ENCODE data around the gene NRM. TPM values are rescaled to one million over a fixed set of nuclear protein-coding genes. Genes with fewer than 3 reads are reported as not detected.

The NRM gene
- total RNA-seq, 4 donors from 2014 or later = 3.0 to 8.2 (median 6.0) TPM

Small RNAs within 50 kb of the gene (small RNA-seq; reads per million reads assigned to genes)
- gene RF00019 = 0 reads per million in 4 donors

Other genes with a start within 250 kb of the NRM start
- gene HLA-E, start 201.5 kb downstream of the NRM start, total RNA-seq = 100 to 1,000 TPM; 259 to 607 (median 482) TPM
- 10 to 100 TPM; 39.2 to 48.3 (median 42.4) TPM for gene GNL1, start 134.5 kb downstream of the NRM start, total RNA-seq
- 10 to 100 TPM in 2 of 4 donors, 1 to 10 TPM in 2; 3.5 to 21.6 (median 7.9) TPM for gene PRR3, start 133.7 kb downstream of the NRM start, total RNA-seq
- 10 to 100 TPM; 42.8 to 63.6 (median 47.4) TPM for gene ABCF1, start 119.5 kb downstream of the NRM start, total RNA-seq
- 10 to 100 TPM; 26.7 to 50.4 (median 37.9) TPM for gene PPP1R10, start 73.7 kb downstream of the NRM start, total RNA-seq
- 10 to 100 TPM; 35.0 to 41.2 (median 36.7) TPM for gene MRPS18B, start 73.1 kb downstream of the NRM start, total RNA-seq
- gene ATAT1, start 64.1 kb downstream of the NRM start, total RNA-seq = 1 to 10 TPM in 3 of 4 donors, under 1 TPM in 1; 0.82 to 2.6 (median 2.1) TPM
- 10 to 100 TPM; 10.8 to 19.6 (median 16.6) TPM for gene C6orf136, start 43.9 kb downstream of the NRM start, total RNA-seq
- gene DHX16, start 18.0 kb downstream of the NRM start, total RNA-seq = 10 to 100 TPM; 25.8 to 36.2 (median 31.4) TPM
- 10 to 100 TPM; 45.3 to 65.8 (median 56.6) TPM for gene PPP1R18, start 4.3 kb downstream of the NRM start, total RNA-seq
- gene MDC1, start 26.3 kb upstream of the NRM start, total RNA-seq = 10 to 100 TPM in 3 of 4 donors, 1 to 10 TPM in 1; 9.8 to 16.7 (median 13.1) TPM
- 100 to 1,000 TPM; 184 to 351 (median 236) TPM for gene TUBB, start 29.4 kb upstream of the NRM start, total RNA-seq
- 100 to 1,000 TPM; 104 to 191 (median 152) TPM for gene FLOT1, start 51.7 kb upstream of the NRM start, total RNA-seq
- gene IER3, start 53.6 kb upstream of the NRM start, total RNA-seq = 10 to 100 TPM in 3 of 4 donors, 1 to 10 TPM in 1; 5.6 to 31.9 (median 11.3) TPM
- 10 to 100 TPM; 25.4 to 40.4 (median 30.9) TPM for gene DDR1, start 193.5 kb upstream of the NRM start, total RNA-seq
- gene GTF2H4, start 217.2 kb upstream of the NRM start, total RNA-seq = 10 to 100 TPM in 3 of 4 donors, 1 to 10 TPM in 1; 9.4 to 16.4 (median 11.8) TPM
- gene VARS2, start 223.3 kb upstream of the NRM start, total RNA-seq = 10 to 100 TPM in 3 of 4 donors, 1 to 10 TPM in 1; 9.7 to 16.5 (median 12.8) TPM
- not detected for gene SFTA2, start 241.2 kb upstream of the NRM start, total RNA-seq
- under 1 TPM in 1 of 4 donors, not detected in 3; 0.04 TPM for gene MUCL3, start 250.0 kb upstream of the NRM start, total RNA-seq

Data from gastroesophageal sphincter (tissue), 4 donors.